ENCODE data around the gene CLDN17.

Gene CLDN17

GRCh38 chr21:30166705-30167104 lies at the start of gene CLDN17:
TSS of gene CLDN17 (minus strand) at chr21:30166805. CDS start at chr21:30166617, 188 bp downstream.
- H3K4me3 Mint-ChIP-seq: no peak within 1 kb of the TSS
- H3K4me1 Mint-ChIP-seq: no peaks in the 10 kb centered on the region
- no peaks in the 10 kb centered on the region for H3K36me3 Mint-ChIP-seq
- ATAC-seq (no peak), DNase-seq (ENCODE audit: low spot score in 2 of 2) (no peak)
- peaks cover 20% of the 10 kb centered on the region for H3K9me3 Mint-ChIP-seq
- H3K27ac Mint-ChIP-seq: no peak within 1 kb of the TSS

GRCh38 chr21:30216041-30216723 lies 49.6 kb upstream of the CLDN17 start, which contains the start of gene CLDN8:
TSS of gene CLDN8 (minus strand) at chr21:30216097. CDS start at chr21:30215925, 172 bp downstream.
- Mint-ChIP-seq H3K36me3 (no peaks in the 10 kb centered on the region), H3K9me3 (no peaks in the 10 kb centered on the region), H3K4me1 (no peaks in the 10 kb centered on the region), H3K27ac (no peak within 1 kb of the TSS), H3K4me3 (no peak within 1 kb of the TSS)
- ATAC-seq: no peak
- no peak for DNase-seq (ENCODE audit: low spot score in 2 of 2)

GRCh38 chr21:30211071-30211470 lies 44.5 kb upstream of the CLDN17 start:
- Mint-ChIP-seq H3K27ac (no peak overlapping the region), H3K9me3 (no peaks in the 10 kb centered on the region), H3K36me3 (no peaks in the 10 kb centered on the region), H3K4me3 (no peak overlapping the region), H3K4me1 (no peaks in the 10 kb centered on the region)
- no peak for DNase-seq (ENCODE audit: low spot score in 2 of 2)
- ATAC-seq: no peak

GRCh38 chr21:30209601-30210000 lies 43.0 kb upstream of the CLDN17 start:
- Mint-ChIP-seq H3K36me3 (no peaks in the 10 kb centered on the region), H3K9me3 (no peaks in the 10 kb centered on the region), H3K4me3 (no peak overlapping the region), H3K4me1 (no peaks in the 10 kb centered on the region), H3K27ac (no peak overlapping the region)
- DNase-seq (ENCODE audit: low spot score in 2 of 2) (no peak), ATAC-seq (no peak)

GRCh38 chr21:30207252-30207579 lies 40.6 kb upstream of the CLDN17 start:
- no peak for ATAC-seq
- H3K36me3 Mint-ChIP-seq: no peaks in the 10 kb centered on the region
- H3K9me3 Mint-ChIP-seq: no peaks in the 10 kb centered on the region
- no peak overlapping the region for H3K4me3 Mint-ChIP-seq
- DNase-seq (ENCODE audit: low spot score in 2 of 2): no peak
- no peaks in the 10 kb centered on the region for H3K4me1 Mint-ChIP-seq
- H3K27ac Mint-ChIP-seq: no peak overlapping the region

- no peak for ATAC-seq
- H3K4me3 Mint-ChIP-seq: no peak overlapping the region
Measured at GRCh38 chr21:30206551-30207251, 40.1 kb upstream of the CLDN17 start.

GRCh38 chr21:30200000-30200399 lies 33.4 kb upstream of the CLDN17 start:
- DNase-seq (ENCODE audit: low spot score in 2 of 2) (no peak), ATAC-seq (no peak)
- Mint-ChIP-seq H3K36me3 (no peaks in the 10 kb centered on the region), H3K4me3 (no peak overlapping the region), H3K9me3 (no peaks in the 10 kb centered on the region), H3K27ac (no peak overlapping the region), H3K4me1 (no peaks in the 10 kb centered on the region)

More at GRCh38 chr21:30206551-30207251, 40.1 kb upstream of the CLDN17 start:
- Mint-ChIP-seq H3K27ac (no peak overlapping the region), H3K4me1 (no peaks in the 10 kb centered on the region), H3K9me3 (no peaks in the 10 kb centered on the region), H3K36me3 (no peaks in the 10 kb centered on the region)
- DNase-seq (ENCODE audit: low spot score in 2 of 2): no peak

GRCh38 chr21:30194701-30195299 lies 28.2 kb upstream of the CLDN17 start:
- H3K9me3 Mint-ChIP-seq: peaks cover 5% of the 10 kb centered on the region
- H3K36me3 Mint-ChIP-seq: no peaks in the 10 kb centered on the region
- H3K4me1 Mint-ChIP-seq: no peaks in the 10 kb centered on the region
- DNase-seq (ENCODE audit: low spot score in 2 of 2) (no peak), ATAC-seq (no peak)
- no peak overlapping the region for H3K4me3 Mint-ChIP-seq
- H3K27ac Mint-ChIP-seq: no peak overlapping the region

GRCh38 chr21:30193201-30193600 lies 26.6 kb upstream of the CLDN17 start:
- no peak for DNase-seq (ENCODE audit: low spot score in 2 of 2)

GRCh38 chr21:30190554-30190953 lies 23.9 kb upstream of the CLDN17 start:
- Mint-ChIP-seq H3K27ac (no peak overlapping the region), H3K4me1 (no peaks in the 10 kb centered on the region), H3K4me3 (no peak overlapping the region), H3K36me3 (no peaks in the 10 kb centered on the region), H3K9me3 (peaks cover 5% of the 10 kb centered on the region)
- DNase-seq (ENCODE audit: low spot score in 2 of 2): no peak
- no peak for ATAC-seq

More at GRCh38 chr21:30193201-30193600, 26.6 kb upstream of the CLDN17 start:
- Mint-ChIP-seq H3K9me3 (peaks cover 5% of the 10 kb centered on the region), H3K27ac (no peak overlapping the region), H3K36me3 (no peaks in the 10 kb centered on the region), H3K4me1 (no peaks in the 10 kb centered on the region), H3K4me3 (no peak overlapping the region)
- no peak for ATAC-seq

- no peak for ATAC-seq
- DNase-seq (ENCODE audit: low spot score in 2 of 2): no peak
- peaks cover 5% of the 10 kb centered on the region for H3K9me3 Mint-ChIP-seq
- no peak overlapping the region for H3K4me3 Mint-ChIP-seq
- H3K36me3 Mint-ChIP-seq: no peaks in the 10 kb centered on the region
- no peaks in the 10 kb centered on the region for H3K4me1 Mint-ChIP-seq
- H3K27ac Mint-ChIP-seq: no peak overlapping the region
Measured at GRCh38 chr21:30189773-30190172, 23.2 kb upstream of the CLDN17 start.

- Mint-ChIP-seq H3K4me1 (no peaks in the 10 kb centered on the region), H3K4me3 (no peak overlapping the region), H3K27ac (no peak overlapping the region), H3K36me3 (no peaks in the 10 kb centered on the region), H3K9me3 (no peaks in the 10 kb centered on the region)
- ATAC-seq (no peak), DNase-seq (ENCODE audit: low spot score in 2 of 2) (no peak)
Measured at GRCh38 chr21:30186242-30186641, 19.6 kb upstream of the CLDN17 start.

- Mint-ChIP-seq H3K9me3 (peaks cover 20% of the 10 kb centered on the region), H3K36me3 (no peaks in the 10 kb centered on the region), H3K27ac (no peak overlapping the region), H3K4me1 (no peaks in the 10 kb centered on the region), H3K4me3 (no peak overlapping the region)
- DNase-seq (ENCODE audit: low spot score in 2 of 2) (no peak), ATAC-seq (no peak)
Measured at GRCh38 chr21:30168086-30168485, 1.5 kb upstream of the CLDN17 start.

GRCh38 chr21:30166171-30166570 lies 434 bp downstream of the CLDN17 start:
- Mint-ChIP-seq H3K4me3 (no peak overlapping the region), H3K27ac (no peak overlapping the region), H3K4me1 (no peaks in the 10 kb centered on the region), H3K9me3 (peaks cover 19% of the 10 kb centered on the region), H3K36me3 (no peaks in the 10 kb centered on the region)
- ATAC-seq (no peak), DNase-seq (ENCODE audit: low spot score in 2 of 2) (no peak)

GRCh38 chr21:30164796-30165195 lies 1.8 kb downstream of the CLDN17 start:
- Mint-ChIP-seq H3K27ac (no peak overlapping the region), H3K36me3 (no peaks in the 10 kb centered on the region), H3K4me1 (no peaks in the 10 kb centered on the region), H3K4me3 (no peak overlapping the region), H3K9me3 (peaks cover 9% of the 10 kb centered on the region)
- no peak for ATAC-seq
- DNase-seq (ENCODE audit: low spot score in 2 of 2): no peak
